ENCODE data around the gene KLHDC7B.
"Not testable (repeated sequence)": the region's sequence is repeated elsewhere in the genome, so short reads cannot be mapped to it uniquely, and the experiment has no call there.

The KLHDC7B gene

GRCh38 chr22:50516068-50516467 lies 29.6 kb upstream of the KLHDC7B start:
- in situ Hi-C loops (cut with MboI; ENCODE audit: low pct_unique_long_range_greater_than_20kb, low sequenced_read_pairs): no loop called here
- no peak for DNase-seq

- no peak for DNase-seq
- in situ Hi-C loops (cut with MboI; ENCODE audit: low pct_unique_long_range_greater_than_20kb, low sequenced_read_pairs): no loop called here
These were observed 28.8 kb upstream of the KLHDC7B start for GRCh38 chr22:50516891-50517290.

GRCh38 chr22:50517495-50518260 lies 28.0 kb upstream of the KLHDC7B start:
- in situ Hi-C loops (cut with MboI; ENCODE audit: low pct_unique_long_range_greater_than_20kb, low sequenced_read_pairs): no loop called here

GRCh38 chr22:50518606-50519005 lies 27.1 kb upstream of the KLHDC7B start:
- no peak for DNase-seq
- in situ Hi-C loops (cut with MboI; ENCODE audit: low pct_unique_long_range_greater_than_20kb, low sequenced_read_pairs): no loop called here

More at GRCh38 chr22:50517495-50518260, 28.0 kb upstream of the KLHDC7B start:
- no peak for DNase-seq

- in situ Hi-C loops (cut with MboI; ENCODE audit: low pct_unique_long_range_greater_than_20kb, low sequenced_read_pairs): no loop called here
- DNase-seq: no peak
These were observed 26.5 kb upstream of the KLHDC7B start for GRCh38 chr22:50519151-50519550.

GRCh38 chr22:50520184-50520583 lies 25.5 kb upstream of the KLHDC7B start:
- DNase-seq; in situ Hi-C loops (cut with MboI; ENCODE audit: low pct_unique_long_range_greater_than_20kb, low sequenced_read_pairs): not testable (repeated sequence)

- in situ Hi-C loops (cut with MboI; ENCODE audit: low pct_unique_long_range_greater_than_20kb, low sequenced_read_pairs): no loop called here
- no peak for DNase-seq
These were observed 24.8 kb upstream of the KLHDC7B start for GRCh38 chr22:50520826-50521453.

- in situ Hi-C loops (cut with MboI; ENCODE audit: low pct_unique_long_range_greater_than_20kb, low sequenced_read_pairs): no loop called here
- no peak for DNase-seq
These were observed 24.0 kb upstream of the KLHDC7B start for GRCh38 chr22:50521710-50522109.

GRCh38 chr22:50522208-50522805 lies 23.4 kb upstream of the KLHDC7B start:
- DNase-seq: no peak
- in situ Hi-C loops (cut with MboI; ENCODE audit: low pct_unique_long_range_greater_than_20kb, low sequenced_read_pairs): no loop called here

- in situ Hi-C loops (cut with MboI; ENCODE audit: low pct_unique_long_range_greater_than_20kb, low sequenced_read_pairs): no loop called here
- DNase-seq: no peak
These were observed 22.8 kb upstream of the KLHDC7B start for GRCh38 chr22:50522806-50523438.

- no peak for DNase-seq
- in situ Hi-C loops (cut with MboI; ENCODE audit: low pct_unique_long_range_greater_than_20kb, low sequenced_read_pairs): no loop called here
These were observed 22.3 kb upstream of the KLHDC7B start for GRCh38 chr22:50523458-50523805.

- in situ Hi-C loops (cut with MboI; ENCODE audit: low pct_unique_long_range_greater_than_20kb, low sequenced_read_pairs): no loop called here
- DNase-seq: no peak
These were observed 21.7 kb upstream of the KLHDC7B start for GRCh38 chr22:50523806-50524675.

- in situ Hi-C loops (cut with MboI; ENCODE audit: low pct_unique_long_range_greater_than_20kb, low sequenced_read_pairs): no loop called here
- peak; percentile 57 for DNase-seq
These were observed 21.0 kb upstream of the KLHDC7B start for GRCh38 chr22:50524676-50525103.

- DNase-seq: peak; percentile 98
These were observed 20.4 kb upstream of the KLHDC7B start, which contains the start of gene SCO2 for GRCh38 chr22:50525104-50525857. SCO2 (minus strand) TSS chr22:50525598; CDS start chr22:50524411, 1,187 bp downstream.

GRCh38 chr22:50525858-50526107 lies 19.9 kb upstream of the KLHDC7B start:
- no peak for DNase-seq
- in situ Hi-C loops (cut with MboI; ENCODE audit: low pct_unique_long_range_greater_than_20kb, low sequenced_read_pairs): no loop called here

More at GRCh38 chr22:50525104-50525857, 20.4 kb upstream of the KLHDC7B start, which contains the start of gene SCO2:
- in situ Hi-C loops (cut with MboI; ENCODE audit: low pct_unique_long_range_greater_than_20kb, low sequenced_read_pairs): no loop called here

GRCh38 chr22:50526108-50526833 lies 19.4 kb upstream of the KLHDC7B start:
- in situ Hi-C loops (cut with MboI; ENCODE audit: low pct_unique_long_range_greater_than_20kb, low sequenced_read_pairs): no loop called here

GRCh38 chr22:50526834-50527801 lies 18.6 kb upstream of the KLHDC7B start:
- DNase-seq: peak; percentile 70
- in situ Hi-C loops (cut with MboI; ENCODE audit: low pct_unique_long_range_greater_than_20kb, low sequenced_read_pairs): no loop called here

More at GRCh38 chr22:50526108-50526833, 19.4 kb upstream of the KLHDC7B start:
- peak; percentile 87 for DNase-seq

Data from KBM-7 (cell line).